ENCODE measurements around the gene BGN.
A peak's percentile ranks its signal among the peaks of the same experiment; 100 is the strongest.

The BGN gene

GRCh38 chrX:153546386-153546785 lies 51.6 kb downstream of the BGN start:
- no peak for DNase-seq (ENCODE audit: low spot score)
- in situ Hi-C loops (cut with MboI; ENCODE audit: low pct_unique_long_range_greater_than_20kb, low sequenced_read_pairs, unreplicated experiment) = no loop called here
- TF ChIP-seq CTCF (IDR thresholded peaks at IDR 0.05; ENCODE audit: extremely low read depth, insufficient read depth, missing control alignments) = no peak

- no peak for DNase-seq (ENCODE audit: low spot score)
- in situ Hi-C loops (cut with MboI; ENCODE audit: low pct_unique_long_range_greater_than_20kb, low sequenced_read_pairs, unreplicated experiment) = no loop called here
- no peak for TF ChIP-seq CTCF (IDR thresholded peaks at IDR 0.05; ENCODE audit: extremely low read depth, insufficient read depth, missing control alignments)
Measured at GRCh38 chrX:153547195-153547594, 52.4 kb downstream of the BGN start.

- in situ Hi-C loops (cut with MboI; ENCODE audit: low pct_unique_long_range_greater_than_20kb, low sequenced_read_pairs, unreplicated experiment) = no loop called here
- no peak for DNase-seq (ENCODE audit: low spot score)
- no peak for TF ChIP-seq CTCF (IDR thresholded peaks at IDR 0.05; ENCODE audit: extremely low read depth, insufficient read depth, missing control alignments)
Measured at GRCh38 chrX:153549231-153549630, 54.5 kb downstream of the BGN start.

- no peak for DNase-seq (ENCODE audit: low spot score)
- TF ChIP-seq CTCF (IDR thresholded peaks at IDR 0.05; ENCODE audit: extremely low read depth, insufficient read depth, missing control alignments) = no peak
- in situ Hi-C loops (cut with MboI; ENCODE audit: low pct_unique_long_range_greater_than_20kb, low sequenced_read_pairs, unreplicated experiment) = loop anchor here (10.0 kb wide), 1 partner anchor 125 kb away; the partner anchor contains the start of gene PNCK
Measured at GRCh38 chrX:153549807-153550206, 55.0 kb downstream of the BGN start.

GRCh38 chrX:153551135-153551534 lies 56.4 kb downstream of the BGN start:
- DNase-seq (ENCODE audit: low spot score) = no peak
- in situ Hi-C loops (cut with MboI; ENCODE audit: low pct_unique_long_range_greater_than_20kb, low sequenced_read_pairs, unreplicated experiment) = loop anchor here (10.0 kb wide), 1 partner anchor 124 kb away; the partner anchor contains the start of gene PNCK
- TF ChIP-seq CTCF (IDR thresholded peaks at IDR 0.05; ENCODE audit: extremely low read depth, insufficient read depth, missing control alignments) = no peak

GRCh38 chrX:153554519-153555167 lies 59.9 kb downstream of the BGN start:
- peak; percentile 79 for DNase-seq (ENCODE audit: low spot score)
- in situ Hi-C loops (cut with MboI; ENCODE audit: low pct_unique_long_range_greater_than_20kb, low sequenced_read_pairs, unreplicated experiment) = loop anchor here (10.0 kb wide), 1 partner anchor 120 kb away; the partner anchor contains the start of gene PNCK

More at GRCh38 chrX:153554519-153555167, 59.9 kb downstream of the BGN start:
- peak; percentile 71 for TF ChIP-seq CTCF (IDR thresholded peaks at IDR 0.05; ENCODE audit: extremely low read depth, insufficient read depth, missing control alignments)
